Transverse colon (tissue), 3 donors: ENCODE data around the gene SNAP25.

Experiments used
- CTCF ChIP-seq, 5 experiments: fragments of 200-600 bp in 3 of 5; fragments of 450-650 bp in 2 of 5; sonication (generic) in 3 of 5; IDR thresholded peaks; 1 replicate in 2 of 5; 2 replicates in 3 of 5; pipeline ENCODE4 v1.5.1; 2016 to 2017; ENCODE audit warnings: antibody characterized with exemption in 5 of 5, inconsistent platforms in 3 of 5, mild to moderate bottlenecking in 2 of 5, moderate library complexity in 1 of 5
- POLR2A ChIP-seq: fragments of 450-650 bp; IDR thresholded peaks from one replicate; pipeline ENCODE4 v1.6.1; 2016; ENCODE audit warnings: antibody characterized with exemption, mild to moderate bottlenecking, moderate library complexity

GRCh38 chr20:10250902-10251301 is 32.3 kb downstream of the SNAP25 start:
- TF ChIP-seq CTCF (IDR thresholded peaks at IDR 0.05) (no peak), POLR2A (no peak)
